Measurements from ENCODE around the gene FASTKD3.

DNA sequence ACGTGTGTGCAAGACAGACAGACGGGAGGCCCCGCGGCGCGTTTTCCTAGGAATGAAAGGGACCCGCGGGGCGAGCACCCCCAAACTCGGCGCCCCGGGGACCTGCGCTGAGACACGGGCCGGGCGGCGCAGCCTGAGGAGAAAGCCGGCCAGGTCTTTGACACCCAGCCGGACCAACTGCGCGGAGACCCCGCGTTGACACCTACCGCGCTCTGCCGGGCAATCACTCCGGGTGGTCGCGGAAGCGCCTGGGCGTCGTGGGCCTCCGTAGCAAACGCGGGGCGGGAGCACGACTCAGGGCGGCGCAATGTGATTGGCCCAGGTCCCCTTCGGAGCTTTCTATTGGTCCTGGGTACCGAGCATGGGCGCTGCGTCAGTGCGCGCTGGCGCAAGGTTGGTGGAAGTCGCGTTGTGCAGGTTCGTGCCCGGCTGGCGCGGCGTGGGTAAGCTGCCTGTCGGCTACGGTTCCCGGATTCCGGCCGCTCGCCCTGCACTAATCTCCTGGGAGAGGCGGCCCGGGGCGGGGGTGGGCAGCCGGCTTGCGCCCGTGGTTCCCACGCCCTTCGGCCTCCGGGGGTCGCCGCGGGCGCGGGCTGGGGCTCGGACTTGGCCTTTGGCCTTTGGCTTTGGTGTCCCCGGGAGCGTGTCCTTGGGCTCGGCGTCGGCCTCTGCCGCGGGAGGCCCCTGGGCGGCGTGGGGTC is at the start of gene FASTKD3, which contains the start of gene MTRR:
- TF ChIP-seq, protein P1, sequence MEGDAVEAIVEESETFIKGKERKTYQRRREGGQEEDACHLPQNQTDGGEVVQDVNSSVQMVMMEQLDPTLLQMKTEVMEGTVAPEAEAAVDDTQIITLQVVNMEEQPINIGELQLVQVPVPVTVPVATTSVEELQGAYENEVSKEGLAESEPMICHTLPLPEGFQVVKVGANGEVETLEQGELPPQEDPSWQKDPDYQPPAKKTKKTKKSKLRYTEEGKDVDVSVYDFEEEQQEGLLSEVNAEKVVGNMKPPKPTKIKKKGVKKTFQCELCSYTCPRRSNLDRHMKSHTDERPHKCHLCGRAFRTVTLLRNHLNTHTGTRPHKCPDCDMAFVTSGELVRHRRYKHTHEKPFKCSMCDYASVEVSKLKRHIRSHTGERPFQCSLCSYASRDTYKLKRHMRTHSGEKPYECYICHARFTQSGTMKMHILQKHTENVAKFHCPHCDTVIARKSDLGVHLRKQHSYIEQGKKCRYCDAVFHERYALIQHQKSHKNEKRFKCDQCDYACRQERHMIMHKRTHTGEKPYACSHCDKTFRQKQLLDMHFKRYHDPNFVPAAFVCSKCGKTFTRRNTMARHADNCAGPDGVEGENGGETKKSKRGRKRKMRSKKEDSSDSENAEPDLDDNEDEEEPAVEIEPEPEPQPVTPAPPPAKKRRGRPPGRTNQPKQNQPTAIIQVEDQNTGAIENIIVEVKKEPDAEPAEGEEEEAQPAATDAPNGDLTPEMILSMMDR (conservative IDR thresholded peaks at IDR 0.05): no peak
- peak; percentile 84 for TF ChIP-seq ZFX (IDR thresholded peaks at IDR 0.05)
